ENCODE measurements around the gene SLC7A14.

SLC7A14 gene

GRCh38 chr3:170426240-170426797, 159.6 kb downstream of the SLC7A14 start:
- no peak for DNase-seq (ENCODE audit: low spot score)

GRCh38 chr3:170425491-170426239, 160.2 kb downstream of the SLC7A14 start:
- no peak for DNase-seq (ENCODE audit: low spot score)

- DNase-seq (ENCODE audit: low spot score) = no peak
Measured at GRCh38 chr3:170424879-170425278, 161.0 kb downstream of the SLC7A14 start.

GRCh38 chr3:170423001-170423615, 162.8 kb downstream of the SLC7A14 start:
- no peak for DNase-seq (ENCODE audit: low spot score)

- no peak for DNase-seq (ENCODE audit: low spot score)
Measured at GRCh38 chr3:170421758-170422157, 164.1 kb downstream of the SLC7A14 start.

GRCh38 chr3:170421111-170421641, 164.7 kb downstream of the SLC7A14 start:
- DNase-seq (ENCODE audit: low spot score) = no peak

GRCh38 chr3:170420307-170420821, 165.5 kb downstream of the SLC7A14 start:
- no peak for DNase-seq (ENCODE audit: low spot score)

GRCh38 chr3:170419557-170420087, 166.3 kb downstream of the SLC7A14 start:
- no peak for DNase-seq (ENCODE audit: low spot score)

- DNase-seq (ENCODE audit: low spot score) = no peak
Measured at GRCh38 chr3:170418422-170419398, 167.2 kb downstream of the SLC7A14 start, which contains the start of gene CLDN11. CLDN11 (plus strand) TSS chr3:170418868; CDS start chr3:170419067, 199 bp downstream.

GRCh38 chr3:170417090-170417489, 168.8 kb downstream of the SLC7A14 start:
- no peak for DNase-seq (ENCODE audit: low spot score)

GRCh38 chr3:170414202-170414663, 171.6 kb downstream of the SLC7A14 start:
- DNase-seq (ENCODE audit: low spot score) = peak; percentile 68

- DNase-seq (ENCODE audit: low spot score) = no peak
Measured at GRCh38 chr3:170413291-170413690, 172.6 kb downstream of the SLC7A14 start.

GRCh38 chr3:170410428-170411029, 175.3 kb downstream of the SLC7A14 start:
- peak; percentile 20 for DNase-seq (ENCODE audit: low spot score)

Measured in hematopoietic multipotent progenitor cell treated with erythropoietin and hydrocortisone succinate and interleukin-3 and kit ligand, for 15 days (in vitro differentiated cells).